Urothelium cell line (cell line): Measurements from ENCODE around the gene RPTOR.

ENCODE experiments used
- DNase-seq: peaks from one replicate; pipeline ENCODE4 v3.0.0; 2011; ENCODE audit warnings: low spot score, mixed read lengths
- FAIRE-seq: peaks from 2 replicates; lab custom pipeline; 2011; peaks lifted over from hg19 to GRCh38; lab: Jason Lieb, UNC

RPTOR gene

DNA sequence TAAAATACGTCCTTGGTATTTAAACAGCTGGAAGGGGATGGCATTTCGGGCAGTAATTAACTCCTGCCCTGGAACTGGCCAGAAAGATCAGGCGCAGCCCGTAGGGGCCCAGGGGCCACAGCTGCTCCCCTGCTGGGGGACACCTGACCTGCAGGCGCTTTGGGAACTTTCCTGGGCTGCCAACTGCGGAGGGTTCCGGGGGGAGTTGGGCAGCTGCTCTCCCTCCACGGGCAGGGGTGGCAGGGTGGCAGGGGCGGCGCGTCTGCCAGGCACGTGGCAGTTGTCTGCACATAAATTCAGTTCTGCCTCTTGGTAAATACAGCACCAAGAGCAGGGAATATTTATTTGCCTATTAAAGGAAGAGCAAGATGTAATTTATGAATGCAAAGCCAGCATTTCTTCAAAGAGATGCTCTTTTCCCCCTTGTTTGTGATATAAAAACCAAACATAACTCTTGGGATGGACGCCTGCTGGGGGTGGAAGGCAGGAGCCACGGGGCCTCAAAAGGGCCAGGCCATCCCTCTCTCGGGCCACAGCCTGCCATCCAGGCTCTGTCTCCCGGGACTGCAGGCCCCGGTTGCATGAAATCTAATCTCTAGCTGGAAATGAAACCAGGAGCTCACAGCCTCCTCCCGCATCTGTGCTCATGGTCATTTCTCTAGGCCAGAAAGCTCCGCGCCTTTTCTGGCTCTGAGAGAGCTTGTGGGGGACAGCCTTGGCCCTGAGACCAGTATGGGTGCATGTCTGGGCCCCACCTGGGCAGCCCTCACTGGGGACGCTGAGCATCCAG is 417.1 kb downstream of the RPTOR start:
- DNase-seq (no peak), FAIRE-seq (no peak)

DNA sequence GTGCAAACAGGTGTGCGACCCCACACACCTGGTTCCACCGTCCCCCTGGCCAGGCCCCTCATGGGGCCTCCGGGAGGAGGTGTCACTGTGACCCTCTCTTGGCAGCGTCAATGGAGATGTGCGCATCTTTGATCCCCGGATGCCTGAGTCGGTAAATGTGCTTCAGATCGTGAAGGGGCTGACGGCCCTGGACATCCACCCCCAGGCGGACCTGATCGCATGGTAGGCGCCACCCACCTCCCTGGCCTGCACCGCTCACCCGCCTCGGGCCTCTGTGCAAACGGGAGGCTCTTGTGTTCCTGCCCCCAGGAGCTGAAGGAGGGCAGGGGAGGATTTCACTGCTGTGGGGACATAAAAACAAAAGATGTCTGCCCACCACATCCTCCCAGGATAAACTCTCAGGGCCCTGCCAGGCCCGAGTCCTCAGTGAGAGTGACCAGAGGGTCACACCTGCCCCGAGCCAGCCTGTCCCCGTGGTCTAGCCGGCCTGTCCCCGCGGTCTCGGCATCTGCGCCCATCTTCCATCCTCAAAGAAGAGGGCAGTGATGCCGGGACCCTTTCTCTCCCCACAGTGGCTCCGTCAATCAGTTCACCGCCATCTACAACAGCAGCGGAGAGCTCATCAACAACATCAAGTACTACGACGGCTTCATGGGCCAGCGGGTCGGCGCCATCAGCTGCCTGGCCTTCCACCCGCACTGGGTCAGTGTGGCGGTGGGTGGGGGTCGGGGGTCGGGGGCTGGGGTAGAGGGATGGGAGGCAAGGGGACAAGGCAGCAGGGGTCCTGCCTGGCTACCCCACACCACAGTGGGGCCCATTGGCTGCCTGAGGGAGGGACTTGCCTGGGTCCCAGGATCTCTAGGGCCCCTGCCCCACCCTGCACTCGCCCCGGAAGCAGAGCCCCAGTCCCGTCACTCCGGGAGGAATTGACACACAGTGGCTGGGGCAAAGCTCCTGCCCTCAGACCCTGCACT is 418.0 kb downstream of the RPTOR start:
- DNase-seq (no peak), FAIRE-seq (peak; percentile 20)

DNA sequence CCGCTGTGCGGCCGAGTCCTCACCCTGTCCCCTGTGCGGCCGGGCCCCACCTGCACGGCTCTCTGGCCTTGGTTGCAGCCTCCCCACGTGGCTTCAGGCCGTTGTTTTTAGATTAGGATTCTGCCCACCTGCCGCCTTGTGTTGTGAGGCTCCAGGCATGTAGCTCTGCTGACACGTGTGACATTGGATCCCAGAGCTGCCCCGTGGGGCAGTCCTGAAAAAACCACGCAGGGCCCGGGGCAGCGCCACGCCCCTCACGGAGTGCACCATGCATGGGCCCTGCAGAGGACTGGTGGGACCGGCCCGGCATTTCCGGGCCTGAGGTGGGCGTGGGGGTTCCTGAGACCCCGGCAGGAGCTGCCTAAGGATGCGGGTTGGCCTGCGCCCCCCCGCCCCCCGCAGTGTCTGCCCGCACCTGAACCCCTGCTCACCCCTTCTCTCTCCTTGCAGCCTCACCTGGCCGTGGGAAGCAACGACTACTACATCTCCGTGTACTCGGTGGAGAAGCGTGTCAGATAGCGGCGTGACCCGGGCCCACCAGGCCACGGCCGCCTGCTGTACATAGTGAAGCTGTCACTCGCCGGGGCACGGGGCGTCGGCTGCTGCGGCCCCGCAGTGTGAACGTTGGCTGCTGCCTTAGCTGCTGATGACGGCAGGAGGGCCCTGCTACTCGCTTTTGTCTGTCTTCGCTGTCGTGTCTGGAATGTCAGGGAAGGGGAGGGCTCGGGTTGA is 419.3 kb downstream of the RPTOR start:
- no peak for DNase-seq
- peak; percentile 50 for FAIRE-seq

GRCh38 chr17:80964544-80964856 is 419.9 kb downstream of the RPTOR start:
- FAIRE-seq (no peak), DNase-seq (no peak)

GRCh38 chr17:80964859-80965580 is 420.4 kb downstream of the RPTOR start:
- DNase-seq (no peak), FAIRE-seq (peak; percentile 23)

DNA sequence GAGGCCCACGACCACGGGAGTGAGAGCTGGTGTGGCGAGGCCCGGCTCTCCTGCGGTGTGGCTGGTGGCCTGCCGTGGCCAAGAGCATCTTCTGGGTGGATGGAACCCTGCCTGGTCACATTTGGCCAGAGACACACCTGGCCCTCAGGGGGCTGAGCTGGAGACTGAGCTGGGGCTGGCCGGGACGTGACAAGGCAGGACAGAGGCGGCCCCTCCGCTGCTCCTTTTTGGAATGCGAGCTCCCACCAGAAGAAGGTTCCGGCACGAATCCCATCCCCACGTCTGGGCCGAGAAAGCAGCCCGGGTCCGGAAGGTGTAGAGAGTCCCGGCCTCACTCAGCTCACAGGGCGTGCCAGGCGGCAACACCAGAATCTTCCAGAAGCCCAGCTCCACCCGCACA is 421.0 kb downstream of the RPTOR start:
- no peak for DNase-seq
- FAIRE-seq: no peak

DNA sequence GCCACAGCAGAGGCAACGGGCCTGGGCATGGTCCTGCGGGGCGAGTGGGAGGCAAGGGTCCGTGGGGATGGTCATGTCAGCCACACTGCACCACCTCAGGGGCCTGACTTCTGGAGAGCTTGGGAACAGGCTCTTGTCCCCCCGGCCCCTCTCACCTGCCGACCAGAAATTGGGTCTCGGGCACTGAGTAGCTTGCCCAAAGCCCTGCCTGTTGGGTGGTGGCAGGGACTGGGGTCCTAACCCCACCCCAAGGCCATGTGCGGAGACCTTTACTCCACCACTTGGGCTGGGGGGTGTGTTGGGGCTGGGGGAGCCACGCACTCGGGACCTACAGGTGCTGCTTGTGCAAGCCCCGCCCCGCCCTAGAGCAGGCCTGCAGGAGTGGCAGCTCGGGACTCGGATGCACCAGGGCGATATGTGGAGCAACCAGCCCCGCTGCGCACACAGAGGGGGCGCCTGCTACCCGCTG is 422.8 kb downstream of the RPTOR start:
- FAIRE-seq: no peak
- no peak for DNase-seq

DNA sequence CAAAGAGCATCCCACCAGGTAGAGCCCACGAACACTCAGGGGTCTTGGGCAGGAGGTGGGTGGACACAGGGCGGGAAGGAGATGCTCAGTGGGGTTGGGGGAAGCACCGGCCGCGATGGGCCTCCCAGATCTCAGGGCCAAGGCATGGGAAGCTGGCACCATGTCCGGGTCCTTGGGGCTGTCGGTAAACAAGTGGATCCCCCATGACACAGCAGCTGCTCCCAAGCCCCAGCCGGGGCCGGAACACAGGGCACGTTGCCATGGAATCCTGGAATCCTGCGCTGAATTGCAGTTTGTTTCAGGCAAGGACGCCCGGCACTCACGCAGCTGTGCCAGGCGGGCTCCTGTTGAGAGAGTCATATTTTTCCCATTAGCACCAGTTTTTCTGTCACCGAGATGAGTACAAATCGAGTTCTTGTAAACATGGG is 424.0 kb downstream of the RPTOR start:
- DNase-seq (no peak), FAIRE-seq (no peak)

- FAIRE-seq (no peak), DNase-seq (no peak)
Measured at GRCh38 chr17:80969030-80969673, 424.5 kb downstream of the RPTOR start.

DNA sequence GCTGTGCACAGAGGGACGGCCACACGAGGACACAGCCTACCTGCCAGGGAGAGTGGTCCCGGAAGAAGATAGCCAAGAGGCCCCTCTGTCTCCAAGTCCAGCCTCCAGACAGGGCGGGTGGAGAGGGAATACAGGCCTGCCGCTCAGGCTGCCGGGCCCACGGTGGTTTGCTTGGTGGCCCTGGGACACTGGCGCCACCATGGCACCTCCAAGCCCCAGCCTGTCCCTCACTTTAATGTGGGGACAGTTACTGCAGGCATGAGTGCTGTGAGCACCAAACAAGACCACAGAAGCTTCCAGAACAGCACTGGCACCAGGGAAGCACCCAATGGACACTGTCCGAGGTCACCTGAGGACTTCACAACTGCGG is 425.0 kb downstream of the RPTOR start:
- FAIRE-seq (no peak), DNase-seq (no peak)

- no peak for DNase-seq
- FAIRE-seq: peak; percentile 32
Measured at GRCh38 chr17:80970044-80970761, 425.6 kb downstream of the RPTOR start.

GRCh38 chr17:80970762-80971703 is 426.4 kb downstream of the RPTOR start:
- DNase-seq: no peak
- peak; percentile 13 for FAIRE-seq

DNA sequence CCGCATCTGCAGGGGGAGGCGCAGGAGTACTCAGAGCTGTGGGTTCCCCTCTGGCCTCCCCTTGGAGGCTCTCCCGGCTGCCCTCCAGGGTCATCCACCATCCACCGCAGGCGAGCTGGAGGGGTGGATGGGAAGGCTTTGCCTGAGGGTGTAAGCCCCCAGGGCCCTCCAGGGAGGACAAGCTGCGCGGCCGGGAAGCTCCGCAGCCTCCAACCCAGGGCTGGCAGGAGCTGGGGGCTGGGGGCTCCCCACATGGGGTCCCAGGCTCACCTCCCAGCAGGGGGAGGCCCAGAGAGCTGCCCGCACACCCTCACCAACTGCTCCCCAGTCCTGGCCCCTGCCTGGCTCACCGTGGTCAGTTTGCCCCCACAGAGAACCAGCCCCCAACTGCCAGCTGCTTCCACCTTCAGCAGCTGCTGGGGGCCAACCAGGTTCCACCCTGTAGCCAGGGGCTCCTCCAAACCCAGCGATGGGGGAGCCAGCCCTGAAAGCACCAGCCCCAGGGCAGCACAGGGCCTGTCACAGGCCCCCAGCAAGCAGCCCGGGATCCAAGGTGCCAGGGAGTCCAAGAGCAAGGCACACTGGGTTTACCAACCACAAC is 427.2 kb downstream of the RPTOR start:
- no peak for DNase-seq
- FAIRE-seq: no peak

- no peak for DNase-seq
- peak; percentile 27 for FAIRE-seq
Measured at GRCh38 chr17:80976701-80977100, 432.1 kb downstream of the RPTOR start.

GRCh38 chr17:80977172-80977571 is 432.5 kb downstream of the RPTOR start:
- FAIRE-seq: no peak
- DNase-seq: no peak

DNA sequence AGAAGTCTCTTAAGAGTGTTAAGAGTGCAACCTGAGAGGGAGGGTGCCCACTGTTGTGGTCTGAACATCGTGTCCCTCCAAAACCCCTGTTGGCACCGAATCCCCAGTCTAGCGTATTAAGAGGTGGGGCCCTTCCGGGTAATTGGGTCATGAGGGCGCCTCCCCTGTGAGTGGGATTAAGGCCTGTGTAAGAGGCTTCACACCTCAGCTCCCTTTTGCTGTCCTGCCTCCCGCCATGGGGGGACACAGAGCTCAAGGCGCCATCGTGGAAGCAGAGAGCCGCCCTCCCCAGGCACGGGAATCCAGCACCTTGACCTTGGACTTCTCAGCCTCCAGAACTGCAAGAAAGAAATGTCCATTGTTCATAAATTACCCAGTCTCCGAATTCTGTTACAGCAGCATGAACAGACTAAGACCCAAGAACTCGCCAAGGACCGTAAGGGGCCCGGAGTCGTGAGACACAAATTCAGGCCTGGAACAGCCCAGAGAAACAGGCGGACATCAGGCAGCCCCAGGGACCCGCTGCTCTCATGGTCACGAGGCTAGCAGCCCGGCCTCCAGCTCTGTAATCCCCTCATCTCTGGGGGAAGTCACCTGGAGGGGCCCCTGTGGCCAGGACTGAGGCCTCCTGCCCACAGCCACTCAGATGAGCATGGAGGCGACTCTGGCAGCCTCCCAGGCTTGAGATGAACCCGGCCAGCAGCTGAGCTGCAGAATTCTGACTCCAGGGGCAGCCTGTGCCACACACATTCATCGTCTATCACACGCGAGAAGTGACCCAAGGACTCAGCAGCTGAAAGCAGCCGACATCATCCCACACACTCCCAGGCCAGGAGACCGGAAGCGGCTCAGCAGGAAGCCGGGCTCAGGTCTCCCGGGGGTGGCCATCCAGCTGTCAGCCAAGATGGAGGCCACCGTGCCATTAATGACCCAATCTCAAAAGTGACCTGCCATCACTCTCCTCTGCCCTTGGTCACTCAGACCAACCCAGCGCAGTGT is 434.2 kb downstream of the RPTOR start:
- DNase-seq (no peak), FAIRE-seq (no peak)
